ENCODE results near the gene TSPAN19.

- TF ChIP-seq POLR2AphosphoS5 (IDR thresholded peaks at IDR 0.05; ENCODE audit: low read depth, low read length) (no peak), POLR2A (IDR thresholded peaks at IDR 0.05; ENCODE audit: low read depth, low read length) (no peak), TAF1 (IDR thresholded peaks at IDR 0.05; ENCODE audit: borderline replicate concordance, low read depth, low read length) (no peak)
Observed at GRCh38 chr12:84974155-84974815, 61.8 kb downstream of the TSPAN19 start.

Data from GM12892 (cell line).